ENCODE results near the gene ABHD16B.

GRCh38 chr20:63893999-63894357, 32.7 kb downstream of the ABHD16B start:
- TF ChIP-seq CTCF (IDR thresholded peaks at IDR 0.05; ENCODE audit: extremely low read depth in 1 of 2, insufficient read depth in 1 of 2, low read depth in 1 of 2, low read length in 2 of 2) (no peak), POLR2A (IDR thresholded peaks at IDR 0.05; ENCODE audit: low read depth, low read length) (no peak), EZH2 (IDR thresholded peaks at IDR 0.05; ENCODE audit: borderline replicate concordance, low read depth, low read length, severe bottlenecking) (no peak), POLR2AphosphoS5 (IDR thresholded peaks at IDR 0.05; ENCODE audit: insufficient read depth, low read depth, low read length) (no peak)

Measured in endothelial cell of umbilical vein (primary cell).